Suppressor macrophage treated with lipopolysaccharide for 4 hours (primary cell): ENCODE data around the gene MOB2.
"Not testable (repeated sequence)": the region's sequence is repeated elsewhere in the genome, so short reads cannot be mapped to it uniquely, and the experiment has no call there.

Experiments used
- DNase-seq: peaks from one replicate; pipeline ENCODE4 v3.0.0-alpha.2; 2020

MOB2 gene

DNA sequence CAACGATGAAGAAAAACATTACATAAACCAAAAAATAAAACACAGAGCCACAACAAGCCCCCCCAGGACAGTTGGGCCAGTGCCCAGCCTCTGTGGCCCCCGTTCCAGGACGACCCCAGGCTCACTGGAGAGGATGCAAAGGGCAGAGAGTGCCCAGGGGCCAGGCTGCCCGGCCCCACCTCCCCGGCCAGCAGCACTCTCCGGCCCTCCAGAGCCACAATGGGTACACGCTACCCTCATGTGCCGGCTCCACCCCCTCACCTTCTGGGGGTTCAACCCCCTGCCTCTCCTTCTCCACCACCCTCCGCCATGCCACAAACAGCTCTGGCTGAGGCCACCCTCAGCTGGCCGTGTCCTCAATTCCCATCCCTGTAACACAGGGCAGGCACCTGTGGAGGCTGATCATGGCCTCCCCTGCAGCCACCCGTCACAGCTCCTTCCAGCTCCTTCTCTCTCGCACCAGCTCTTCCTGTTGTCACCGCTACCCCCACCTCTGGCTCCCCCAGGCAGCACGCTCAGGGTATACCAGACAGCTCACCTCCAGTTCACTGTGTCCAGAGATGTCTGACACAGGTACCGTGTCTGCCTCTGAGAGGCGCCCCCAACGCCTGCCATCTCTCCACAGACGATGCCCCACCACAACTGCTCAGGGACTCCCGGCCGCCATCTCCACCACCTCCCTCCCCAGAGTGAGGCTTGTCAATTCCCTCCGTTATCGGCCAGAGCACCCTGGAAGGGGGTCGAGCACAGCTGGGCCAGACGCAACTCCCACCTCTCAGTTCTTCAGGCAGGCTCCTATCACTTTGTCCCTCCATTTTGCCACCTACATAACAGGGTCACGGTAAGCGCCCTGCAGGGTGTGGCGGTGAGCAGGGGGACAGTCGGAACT, 30.8 kb upstream of the MOB2 start:
- no peak for DNase-seq

GRCh38 chr11:1516273-1517067, 29.9 kb upstream of the MOB2 start:
- no peak for DNase-seq

- DNase-seq, result peak; percentile 76
Measured at GRCh38 chr11:1515082-1516060, 28.8 kb upstream of the MOB2 start.

- no peak for DNase-seq
Measured at GRCh38 chr11:1514336-1515061, 27.9 kb upstream of the MOB2 start.

- no peak for DNase-seq
Measured at GRCh38 chr11:1513326-1514296, 27.0 kb upstream of the MOB2 start.

DNA sequence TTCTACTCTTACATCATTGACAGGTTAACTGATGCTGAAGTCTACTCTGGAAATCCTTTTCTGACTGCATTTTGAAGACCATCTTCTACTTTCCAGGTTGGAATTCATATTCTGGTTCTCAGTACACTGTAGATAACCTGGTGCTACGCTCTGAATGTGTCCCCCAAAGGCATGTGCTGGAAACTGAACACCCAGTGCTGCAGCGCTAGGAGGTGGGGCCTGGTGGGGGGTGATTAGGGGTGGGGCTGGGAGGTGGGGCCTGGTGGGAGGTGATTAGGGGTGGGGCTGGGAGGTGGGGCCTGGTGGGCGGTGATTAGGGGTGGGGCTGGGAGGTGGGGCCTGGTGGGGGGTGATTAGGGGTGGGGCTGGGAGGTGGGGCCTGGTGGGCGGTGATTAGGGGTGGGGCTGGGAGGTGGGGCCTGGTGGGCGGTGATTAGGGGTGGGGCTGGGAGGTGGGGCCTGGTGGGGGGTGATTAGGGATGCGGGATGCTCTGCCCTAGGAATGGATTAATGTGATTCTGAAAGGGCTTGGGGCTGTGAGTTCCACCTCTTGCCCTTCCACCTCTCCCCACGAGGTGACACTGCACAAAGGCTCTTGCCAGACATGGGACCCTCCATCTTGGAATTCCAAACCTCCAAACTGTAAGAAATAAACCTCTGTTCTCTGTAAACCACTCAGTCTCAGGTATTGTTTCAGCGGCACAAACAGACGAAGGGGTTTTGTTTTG, 26.1 kb upstream of the MOB2 start:
- not testable (repeated sequence) for DNase-seq

GRCh38 chr11:1511937-1512496, 25.4 kb upstream of the MOB2 start:
- DNase-seq, result no peak

GRCh38 chr11:1510928-1511327, 24.3 kb upstream of the MOB2 start:
- no peak for DNase-seq

GRCh38 chr11:1510351-1510750, 23.8 kb upstream of the MOB2 start:
- DNase-seq, result not testable (repeated sequence)

DNA sequence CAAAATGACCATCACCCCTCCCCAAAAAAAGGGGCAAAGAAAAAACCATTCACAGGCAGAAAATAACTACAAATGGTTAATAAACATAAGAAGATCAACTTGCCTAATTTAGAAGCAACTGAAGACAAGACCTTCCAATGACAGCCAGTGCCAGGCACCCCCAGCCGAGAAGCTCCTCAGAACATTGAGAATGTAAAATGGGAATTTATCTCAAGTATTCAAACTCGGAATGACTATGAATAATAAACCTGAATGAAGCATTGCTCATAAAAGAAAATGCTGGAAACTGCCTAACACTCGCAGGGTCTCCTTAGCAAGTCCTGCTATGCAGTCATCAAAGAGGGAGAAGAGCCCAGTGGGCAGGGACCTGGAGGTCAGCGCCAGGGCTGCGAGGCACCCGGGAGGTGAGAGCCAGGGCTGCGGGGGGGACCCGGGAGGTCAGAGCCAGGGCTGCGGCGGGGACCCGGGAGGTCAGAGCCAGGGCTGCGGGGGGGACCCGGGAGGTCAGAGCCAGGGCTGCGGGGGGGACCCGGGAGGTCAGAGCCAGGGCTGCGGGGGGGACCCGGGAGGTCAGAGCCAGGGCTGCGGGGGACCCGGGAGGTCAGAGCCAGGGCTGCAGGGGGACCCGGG, 23.2 kb upstream of the MOB2 start:
- DNase-seq, result no peak

- DNase-seq, result no peak
Measured at GRCh38 chr11:1508986-1509385, 22.4 kb upstream of the MOB2 start.

GRCh38 chr11:1508491-1508891, 21.9 kb upstream of the MOB2 start:
- no peak for DNase-seq

GRCh38 chr11:1507381-1508140, 21.0 kb upstream of the MOB2 start:
- no peak for DNase-seq

DNA sequence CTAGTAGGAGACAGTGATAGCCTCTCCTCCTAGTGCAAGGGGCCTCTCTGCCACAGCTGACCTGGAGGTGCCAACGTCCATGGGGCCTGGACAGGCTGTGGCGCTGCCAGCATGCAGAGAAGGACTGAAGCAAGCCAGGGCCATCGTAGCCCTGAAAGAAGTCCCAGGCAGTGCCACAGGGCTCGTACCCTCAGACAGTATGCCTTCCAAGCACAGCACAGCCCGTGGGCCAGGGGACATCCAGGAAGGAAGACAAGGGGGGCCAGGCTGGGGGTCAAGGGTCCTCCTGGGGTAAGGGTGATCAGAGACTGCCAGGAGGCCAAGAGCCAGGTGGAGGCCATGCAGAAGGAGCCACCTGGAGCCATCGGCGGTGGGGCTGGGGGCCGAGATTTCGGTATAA, 20.4 kb upstream of the MOB2 start:
- no peak for DNase-seq

- no peak for DNase-seq
Measured at GRCh38 chr11:1505480-1505879, 18.9 kb upstream of the MOB2 start.

DNA sequence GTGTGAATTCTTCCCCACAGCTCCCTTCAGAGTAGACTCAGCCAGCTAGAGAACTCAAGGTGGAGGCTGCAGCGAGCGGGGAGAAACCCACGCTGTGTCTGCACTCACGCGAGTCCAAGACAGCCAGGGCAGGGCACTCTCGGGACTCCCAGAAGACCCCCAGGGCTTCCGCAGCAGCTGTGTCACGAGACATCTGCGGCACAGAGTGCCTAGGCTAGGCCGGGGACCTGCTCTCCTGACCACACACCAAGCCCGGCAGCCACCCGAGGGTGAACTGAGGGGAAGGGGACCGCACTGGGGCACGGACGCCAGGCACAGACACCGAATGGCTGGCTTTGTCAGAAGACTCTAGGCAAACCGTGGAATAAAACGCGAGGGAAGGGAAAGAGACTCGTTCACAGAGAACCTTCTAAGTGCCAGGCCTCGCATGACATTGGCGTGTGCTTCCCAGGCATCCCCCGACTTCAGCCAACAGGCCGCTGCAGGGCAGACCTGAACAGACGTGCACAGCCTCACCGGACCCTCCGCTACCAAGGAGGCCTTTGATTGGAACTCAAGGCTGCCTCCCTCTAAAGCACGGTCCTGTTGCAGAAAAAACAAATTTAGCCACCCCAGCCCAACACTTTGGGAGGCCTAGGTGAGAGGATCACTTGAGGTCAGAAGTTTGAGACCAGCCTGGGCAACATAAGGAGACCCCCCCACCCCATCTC, 18.2 kb upstream of the MOB2 start:
- DNase-seq, result no peak

GRCh38 chr11:1504138-1504537, 17.6 kb upstream of the MOB2 start:
- no peak for DNase-seq

- no peak for DNase-seq
Measured at GRCh38 chr11:1503708-1504104, 17.1 kb upstream of the MOB2 start.
